Astrocyte of the spinal cord (primary cell): ENCODE measurements around the gene VPREB3.

Experiments used
- DNase-seq: peaks from one replicate; pipeline ENCODE4 v3.0.0; 2011; ENCODE audit warnings: low read depth, low spot score
- H3K4me3 ChIP-seq: 2 replicates; pipeline ENCODE4 v1.5.1; 2011; ENCODE audit warnings: low read depth, mild to moderate bottlenecking, low read length, moderate library complexity
- CTCF ChIP-seq: IDR thresholded peaks from 2 replicates; pipeline ENCODE4 v1.5.1; 2012; ENCODE audit warnings: low read depth, mild to moderate bottlenecking, low read length, inconsistent platforms
- in situ Hi-C: cut with HindIII; loops from 2 replicates; pipeline ENCODE4 v1.10.0; 2017; ENCODE audit warnings: low sequenced_read_pairs

VPREB3 gene

GRCh38 chr22:23787910-23788309 is 33.7 kb upstream of the VPREB3 start:
- in situ Hi-C loops: no loop called here
- no peak for DNase-seq

GRCh38 chr22:23787600-23787896 is 33.3 kb upstream of the VPREB3 start:
- peak overlapping the region; percentile 75 for H3K4me3 ChIP-seq
- no peak for TF ChIP-seq CTCF
- in situ Hi-C loops: no loop called here
- no peak for DNase-seq

More at GRCh38 chr22:23787910-23788309, 33.7 kb upstream of the VPREB3 start:
- H3K4me3 ChIP-seq: peak overlapping the region; percentile 75
- no peak for TF ChIP-seq CTCF

- in situ Hi-C loops: no loop called here
- TF ChIP-seq CTCF: no peak
- DNase-seq: peak; percentile 89
Observed at GRCh38 chr22:23786752-23787599, 32.8 kb upstream of the VPREB3 start, which contains the start of gene SMARCB1. TSS of gene SMARCB1 (plus strand) at chr22:23786966. CDS start at chr22:23787170, 204 bp downstream.

GRCh38 chr22:23786261-23786710 is 32.1 kb upstream of the VPREB3 start:
- DNase-seq: no peak
- no peak for TF ChIP-seq CTCF
- in situ Hi-C loops: no loop called here
- peak overlapping the region; percentile 75 for H3K4me3 ChIP-seq

More at GRCh38 chr22:23786752-23787599, 32.8 kb upstream of the VPREB3 start, which contains the start of gene SMARCB1:
- peak within 1 kb of the TSS; percentile 75 for H3K4me3 ChIP-seq

GRCh38 chr22:23784215-23784732 is 30.0 kb upstream of the VPREB3 start:
- DNase-seq: peak; percentile 54
- in situ Hi-C loops: no loop called here
- no peak for TF ChIP-seq CTCF
- no peak overlapping the region for H3K4me3 ChIP-seq

GRCh38 chr22:23783265-23784150 is 29.3 kb upstream of the VPREB3 start:
- no peak for TF ChIP-seq CTCF
- H3K4me3 ChIP-seq: no peak overlapping the region
- in situ Hi-C loops: no loop called here
- no peak for DNase-seq
